SKM-1 treated with dmso at 0.1 percent for 144 hours (cell line): ENCODE measurements around the gene IGFN1.

Experiments used
- DNase-seq: peaks from one replicate; lab custom pipeline; 2025; ENCODE audit not compliant: unreplicated experiment; lab: John Stamatoyannopoulos, UW

The IGFN1 gene

DNA sequence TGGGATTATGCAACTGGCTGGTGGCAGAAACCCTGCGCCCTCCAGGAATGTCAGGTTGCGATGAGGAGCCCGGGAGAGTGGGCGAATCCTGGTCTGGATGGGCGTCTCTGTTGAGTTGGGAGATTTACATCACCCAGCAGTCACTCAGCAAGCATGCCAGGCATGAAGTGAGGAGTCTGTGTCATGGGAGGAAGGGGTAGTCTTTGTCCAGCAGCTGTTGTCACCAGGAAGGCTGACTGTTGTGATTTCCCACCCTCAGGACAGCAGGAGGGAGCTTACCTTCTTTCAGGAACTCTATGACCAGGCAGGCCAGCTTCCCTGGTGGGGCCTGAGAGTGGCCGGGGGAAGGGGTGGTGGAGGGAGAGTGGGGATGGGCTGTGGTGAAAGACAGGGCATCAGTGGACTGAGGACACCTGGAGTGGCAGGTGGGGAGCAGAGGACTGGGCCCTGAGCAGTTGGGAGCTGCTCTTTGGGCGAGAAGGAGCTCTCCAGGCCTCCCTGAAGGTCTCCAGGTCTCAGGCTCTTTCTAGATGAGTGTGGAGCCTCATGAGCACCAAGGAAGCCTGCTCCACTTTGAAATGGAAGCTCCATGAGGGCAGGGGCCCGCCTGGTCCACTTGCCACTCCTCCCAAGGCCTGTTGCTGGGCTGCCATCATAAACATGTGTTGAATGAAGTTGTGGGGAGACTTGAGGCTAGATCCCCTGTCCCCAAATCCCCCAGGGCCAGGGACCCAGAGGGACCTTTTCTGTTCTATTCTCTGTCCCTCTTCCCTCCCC lies 71.3 kb downstream of the IGFN1 start:
- DNase-seq, result no peak

DNA sequence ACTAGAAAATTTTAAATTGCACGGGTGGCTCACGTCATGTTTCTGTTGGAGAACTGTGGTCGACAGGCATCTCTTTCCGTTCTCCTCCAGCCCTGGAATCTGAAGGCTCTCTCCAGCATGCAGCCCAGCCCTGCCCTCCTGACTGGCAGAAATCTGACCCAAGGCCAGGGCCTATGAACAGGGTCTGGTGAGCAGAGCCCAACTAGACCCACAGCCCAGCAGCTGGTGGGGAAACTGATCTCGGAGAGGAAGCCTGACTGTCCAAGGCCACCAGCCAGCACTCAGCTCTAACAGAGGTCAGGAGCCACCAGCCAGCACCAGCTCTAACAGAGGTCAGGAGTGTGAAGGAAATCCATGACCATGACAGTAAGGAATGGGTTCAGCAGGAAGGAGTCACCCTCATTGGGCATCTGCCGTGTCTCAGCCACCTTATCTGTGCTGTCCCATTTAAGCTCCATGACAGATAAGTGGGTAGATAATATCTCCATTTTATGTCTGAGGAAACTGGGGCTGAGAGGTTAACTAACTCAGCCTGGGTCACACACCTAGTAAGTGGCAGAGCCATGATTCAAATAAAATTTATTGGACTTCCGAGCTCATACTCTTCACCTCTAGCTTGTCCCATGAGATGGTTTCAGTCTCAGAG lies 72.5 kb downstream of the IGFN1 start:
- DNase-seq, result no peak

DNA sequence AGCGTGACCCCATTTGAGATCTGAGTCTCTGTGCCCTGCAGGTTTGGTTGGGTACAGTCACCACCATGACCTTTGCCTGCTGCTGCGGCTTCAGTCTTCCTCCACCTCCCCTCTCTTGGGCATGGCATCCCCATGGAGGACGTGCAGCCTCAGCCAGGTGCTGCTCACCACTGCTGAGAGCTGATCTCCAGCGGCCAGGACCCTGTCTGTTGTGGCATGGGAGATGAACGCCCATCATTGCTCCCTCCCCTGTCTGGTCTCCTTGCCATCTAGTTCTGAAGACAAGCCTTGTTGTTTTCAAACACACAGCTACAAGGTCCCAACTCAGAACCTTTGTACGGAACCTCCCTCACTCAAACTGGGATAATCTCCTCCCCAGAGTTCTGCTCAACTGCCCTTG lies 73.4 kb downstream of the IGFN1 start:
- no peak for DNase-seq

DNA sequence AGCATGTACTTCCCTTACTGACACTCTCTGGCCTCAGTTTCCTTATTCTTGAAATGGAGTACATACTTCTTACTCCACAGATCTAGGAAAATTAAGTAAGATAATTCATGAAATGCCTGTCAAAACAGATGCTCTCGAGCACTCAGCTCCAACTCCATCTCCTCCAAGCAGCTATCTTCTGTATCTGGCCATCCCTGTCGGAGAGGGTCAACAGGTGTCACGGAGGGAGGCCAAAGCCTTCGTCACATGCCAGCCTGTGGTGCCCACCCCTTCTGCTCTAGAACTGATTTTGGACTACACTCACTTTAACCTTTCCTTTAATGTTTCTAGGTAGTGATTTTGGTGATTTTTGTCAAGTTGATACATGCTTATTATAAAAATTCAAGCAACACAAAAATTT lies 73.9 kb downstream of the IGFN1 start:
- no peak for DNase-seq

DNA sequence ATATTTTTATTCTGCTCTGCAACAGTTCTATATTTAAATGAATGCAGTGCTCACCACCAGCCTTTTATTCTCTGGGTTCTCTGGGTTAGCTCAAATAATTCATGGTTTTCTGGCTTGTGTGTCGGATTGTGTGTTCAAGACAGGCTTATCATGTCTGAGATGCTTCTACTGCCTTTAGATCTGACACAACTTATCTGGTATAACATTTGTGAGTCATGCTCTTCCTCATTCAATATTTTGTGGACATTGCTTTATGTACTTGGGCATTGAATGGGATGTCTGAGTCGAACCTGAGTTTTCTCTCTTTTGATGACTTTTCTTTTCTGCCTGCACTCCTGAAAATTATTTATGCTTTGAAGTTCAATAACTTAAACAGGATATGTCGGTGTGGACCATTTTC lies 75.1 kb downstream of the IGFN1 start:
- no peak for DNase-seq

DNA sequence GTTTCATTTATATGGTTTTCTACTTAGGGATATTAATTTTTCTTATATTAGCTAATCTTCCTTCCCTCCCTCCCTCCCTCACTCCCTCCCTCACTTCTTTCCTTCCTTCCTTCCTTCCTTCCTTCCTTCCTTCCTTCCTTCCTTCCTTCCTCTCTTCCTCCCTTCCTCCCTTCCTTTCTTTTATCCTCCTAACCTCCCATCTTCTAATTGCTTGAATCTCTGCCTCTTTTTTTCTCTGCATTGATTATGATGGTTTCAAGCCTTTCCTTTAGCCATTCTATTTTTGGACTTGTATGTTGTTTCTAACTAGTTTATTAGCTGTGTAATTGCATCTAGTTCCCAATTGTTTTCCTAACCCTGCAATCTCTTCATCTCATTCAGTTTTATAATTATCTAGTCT lies 75.7 kb downstream of the IGFN1 start:
- no peak for DNase-seq

DNA sequence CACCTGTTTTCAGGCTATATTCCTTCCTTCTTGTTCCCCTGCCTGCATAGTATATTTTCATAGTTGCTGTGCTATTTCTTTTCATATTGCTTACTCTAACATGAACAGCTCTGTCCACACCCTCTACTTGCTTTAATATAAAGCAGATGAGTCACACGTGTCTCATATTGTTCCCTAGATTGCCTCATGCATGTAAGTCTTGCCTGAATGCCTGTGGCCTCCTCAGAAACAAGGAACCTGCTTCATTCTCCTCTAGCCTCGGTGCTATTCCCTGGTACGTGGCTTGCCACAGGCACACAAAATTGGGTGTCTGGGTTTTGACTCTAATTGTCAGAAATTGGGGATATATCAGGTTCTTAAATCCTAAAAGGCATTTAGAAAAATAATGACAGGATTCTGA lies 76.2 kb downstream of the IGFN1 start:
- peak; percentile 88 for DNase-seq

DNA sequence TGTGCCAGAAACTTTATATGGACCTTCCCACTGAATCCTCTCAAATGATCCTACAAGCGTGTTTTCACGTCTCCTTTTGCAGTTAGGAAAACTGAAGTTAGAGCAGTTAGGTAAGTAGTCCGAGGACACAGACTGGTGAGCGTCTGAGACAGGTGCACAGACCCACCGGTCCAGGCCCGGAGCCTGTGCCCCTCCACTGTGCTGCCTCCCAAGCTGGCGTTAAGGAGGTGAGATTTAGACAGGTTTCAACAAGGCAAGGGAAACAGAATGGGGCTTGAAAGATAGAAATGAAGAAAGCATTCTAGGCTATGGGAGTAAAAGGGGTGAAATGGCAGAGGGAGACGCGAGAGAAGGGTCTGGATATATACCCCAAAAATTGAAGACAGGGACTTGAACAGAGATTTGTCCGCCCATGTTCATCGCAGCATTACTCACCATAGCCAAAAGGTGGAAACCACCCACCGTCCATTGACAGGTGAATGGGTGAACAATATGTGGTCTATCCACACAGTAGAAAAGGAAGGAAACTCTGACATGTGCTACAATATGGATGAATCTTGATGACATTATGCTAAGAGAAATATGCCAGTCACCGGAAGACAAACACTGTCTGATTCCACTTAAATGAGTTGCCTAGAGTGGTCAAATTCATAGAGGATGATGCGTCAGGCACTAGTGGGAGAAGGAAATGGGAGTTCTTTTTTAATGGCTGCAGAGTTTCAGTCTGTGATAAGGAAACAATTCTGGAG lies 77.0 kb downstream of the IGFN1 start:
- DNase-seq, result no peak

DNA sequence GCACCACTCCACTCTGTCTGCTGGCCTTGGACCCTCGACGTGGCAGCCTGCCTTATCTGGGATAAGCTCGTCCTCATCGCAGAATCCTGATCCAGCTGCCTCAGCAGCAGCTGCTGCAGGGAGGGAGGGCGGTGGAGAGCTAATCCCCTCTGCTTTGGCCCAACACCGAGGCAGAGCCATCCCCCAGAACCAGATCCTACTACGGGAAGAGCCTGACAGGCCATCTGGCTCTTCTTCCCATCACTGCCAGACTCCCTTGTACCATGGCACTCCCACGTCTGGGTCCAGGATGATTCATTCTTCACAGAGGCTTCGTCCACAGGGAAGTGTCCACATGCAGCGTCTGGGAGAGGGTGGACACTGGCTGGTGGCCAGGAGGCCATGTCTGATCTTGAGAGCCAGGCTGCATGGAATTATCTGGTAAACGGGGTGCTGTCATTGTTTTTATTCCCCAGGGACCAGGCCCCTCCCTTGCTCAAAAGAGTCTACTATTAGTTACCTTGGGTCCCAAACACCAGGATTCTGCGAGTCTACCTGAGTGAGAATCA lies 78.1 kb downstream of the IGFN1 start:
- DNase-seq, result no peak

DNA sequence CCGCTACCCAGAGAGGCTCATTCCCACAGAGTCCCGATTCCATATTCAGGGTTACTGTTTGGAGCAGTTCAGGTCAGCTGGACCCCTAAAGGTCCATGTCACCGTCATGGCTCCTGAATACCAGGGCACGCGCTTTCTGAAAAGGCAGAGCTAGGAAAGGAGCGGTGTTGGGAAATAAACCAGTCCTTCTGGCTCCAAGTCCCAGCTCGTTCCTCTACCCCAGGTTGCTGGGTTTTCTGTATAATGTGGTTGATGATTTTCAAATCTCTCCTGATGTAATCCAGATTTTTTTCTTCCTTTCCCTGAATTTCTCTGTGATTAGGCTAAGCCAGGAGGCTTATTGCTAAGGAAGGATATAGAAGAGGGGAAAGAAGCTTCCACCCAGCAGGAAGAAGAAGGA lies 78.7 kb downstream of the IGFN1 start:
- DNase-seq, result no peak

DNA sequence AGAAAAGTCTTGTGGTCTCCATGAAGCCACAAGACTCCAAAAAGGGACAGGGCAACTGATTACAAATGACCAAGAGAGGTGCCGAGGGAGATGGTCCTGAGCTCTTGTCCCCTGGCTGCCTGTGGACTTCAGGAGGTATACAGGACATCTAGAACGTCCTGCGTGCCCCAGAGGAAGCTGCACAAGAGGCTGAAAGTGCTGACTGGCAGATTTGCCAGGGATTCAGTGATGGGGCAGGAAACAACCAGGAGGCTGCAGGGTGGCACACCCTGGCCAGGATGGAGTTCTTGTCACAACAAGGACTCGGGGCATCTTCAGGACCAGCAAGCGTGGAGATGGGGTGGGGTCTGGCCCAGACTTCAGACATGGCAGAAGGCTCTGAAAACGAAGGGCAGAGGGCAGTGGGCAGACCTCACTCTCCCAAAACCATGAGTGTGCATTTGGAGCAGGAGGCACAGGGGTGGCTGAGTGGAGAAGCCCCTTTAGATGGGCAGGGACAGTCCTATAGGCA lies 79.3 kb downstream of the IGFN1 start:
- no peak for DNase-seq

DNA sequence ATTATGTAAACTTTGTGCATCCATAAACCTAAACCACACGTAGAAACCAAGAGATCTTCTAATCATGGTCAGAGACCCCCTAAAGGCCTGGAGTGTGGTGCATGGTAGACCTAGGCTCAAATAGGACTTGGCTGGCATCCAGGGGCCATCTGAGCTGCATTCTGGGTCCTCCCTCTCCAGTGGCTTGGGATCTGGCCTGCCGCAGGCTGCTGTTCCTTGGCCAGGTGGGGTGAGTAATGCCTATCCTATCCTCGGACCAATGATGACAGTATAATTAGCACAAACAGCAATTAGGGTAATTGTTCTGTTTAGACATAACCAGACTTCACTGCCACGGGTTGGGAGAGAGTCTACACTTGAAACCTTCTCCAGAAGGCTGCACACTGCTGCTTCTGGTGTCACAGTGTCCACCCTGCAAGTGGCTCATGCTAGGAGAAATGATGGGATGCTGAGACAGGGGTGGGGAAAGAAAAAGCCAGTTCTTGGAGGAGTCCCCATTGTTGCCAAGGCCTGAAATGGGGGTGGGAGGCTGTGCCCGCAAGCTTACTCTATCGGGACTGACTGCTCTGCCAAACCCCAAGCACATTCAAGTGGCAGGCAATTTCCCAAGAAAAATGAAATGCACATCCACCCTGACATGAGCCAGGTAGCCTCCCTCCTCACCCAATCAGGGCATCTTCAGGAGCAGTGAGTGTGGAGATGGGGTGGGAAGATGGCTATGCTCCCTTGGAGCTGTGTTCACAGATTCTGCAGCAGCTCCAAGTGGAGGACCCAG lies 80.2 kb downstream of the IGFN1 start:
- DNase-seq, result no peak

DNA sequence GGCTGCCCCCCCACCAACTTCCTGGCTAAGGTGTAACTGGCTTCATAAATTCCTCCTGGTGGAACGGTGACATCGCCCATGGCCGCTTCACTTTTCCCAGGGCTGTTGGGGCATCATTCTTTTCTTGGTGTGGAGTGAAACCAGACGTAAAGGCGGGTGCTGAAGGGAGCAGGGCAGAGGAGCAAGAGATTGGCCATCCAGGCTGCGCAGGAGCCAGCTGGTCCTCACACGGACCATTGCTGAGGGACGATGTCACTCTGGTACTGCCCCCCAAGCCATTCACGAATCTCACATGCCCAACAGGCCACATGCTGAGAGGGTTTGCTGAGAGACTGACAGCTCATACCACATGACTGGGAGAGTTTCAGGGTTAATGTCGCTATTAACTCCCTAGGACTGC lies 82.2 kb downstream of the IGFN1 start:
- DNase-seq, result no peak

DNA sequence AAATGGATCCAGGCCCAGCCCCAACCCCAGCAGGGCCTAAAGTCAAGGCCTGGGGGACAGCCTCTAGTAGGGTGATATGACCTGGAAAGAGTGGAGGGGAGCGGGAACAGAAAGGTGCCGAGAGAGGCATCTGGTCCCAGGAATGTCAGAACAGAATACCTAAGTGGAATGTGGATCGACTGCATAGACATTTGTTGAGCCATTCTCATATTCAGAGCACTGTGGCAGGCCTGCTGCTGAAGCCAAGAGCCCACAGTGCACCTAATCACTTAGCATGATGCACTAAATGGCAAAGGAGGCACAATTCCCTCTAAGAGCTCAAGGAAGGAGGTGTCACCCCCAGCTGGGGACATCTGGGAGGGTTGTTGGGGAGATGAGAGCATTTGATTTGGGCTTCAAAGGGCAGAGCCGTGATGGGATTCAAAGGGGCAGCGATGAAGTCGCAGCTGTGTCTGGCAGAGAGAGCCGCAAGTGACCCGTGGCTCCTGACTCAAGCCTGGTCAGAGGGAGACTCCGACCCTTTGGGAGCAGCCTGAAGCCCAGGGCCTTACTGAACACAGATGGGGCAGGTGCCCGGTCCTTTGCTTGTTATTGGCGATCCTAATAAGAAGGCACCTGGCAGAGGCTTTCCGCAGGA lies 84.1 kb downstream of the IGFN1 start:
- DNase-seq, result no peak

DNA sequence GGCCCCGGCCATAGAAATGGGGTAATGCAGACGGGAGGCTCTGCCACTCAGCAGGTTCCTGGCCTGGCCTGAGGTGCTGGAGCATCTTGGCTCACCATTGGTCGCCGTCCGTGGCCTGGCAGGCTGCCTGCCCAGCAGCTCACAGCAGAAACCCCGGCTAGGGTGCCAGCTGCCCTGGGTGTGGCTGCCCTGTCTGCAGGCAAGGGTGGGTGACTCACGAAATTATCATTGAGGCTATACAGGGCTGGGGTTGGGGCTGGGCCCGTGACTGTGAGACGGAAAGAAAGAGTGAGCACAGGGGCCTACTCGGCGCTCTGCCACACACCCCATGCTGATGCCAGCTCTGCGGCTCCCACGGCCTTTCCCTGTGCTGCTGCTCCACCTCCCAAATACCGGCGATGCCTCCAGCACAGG lies 84.6 kb downstream of the IGFN1 start:
- DNase-seq, result no peak

DNA sequence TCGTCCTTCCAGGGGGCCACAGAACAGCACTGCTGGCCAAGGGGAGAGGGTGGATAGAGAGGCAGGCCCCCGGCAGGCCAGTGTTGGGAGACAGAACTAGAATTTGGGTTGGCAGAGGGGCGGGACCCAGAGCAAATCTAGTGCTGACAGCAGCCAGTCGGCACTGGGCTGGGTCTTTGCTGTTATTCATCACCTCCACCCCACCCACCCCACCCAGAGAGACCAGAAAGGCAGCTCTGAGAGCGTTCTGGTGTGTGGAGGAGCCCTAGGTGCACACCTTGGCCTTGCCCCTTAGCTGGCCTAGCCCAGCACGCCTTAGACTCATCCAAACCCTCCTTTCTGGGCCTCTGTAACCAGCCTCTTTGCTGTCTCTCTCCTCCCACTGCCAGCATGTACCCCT lies 86.3 kb downstream of the IGFN1 start:
- DNase-seq, result no peak

DNA sequence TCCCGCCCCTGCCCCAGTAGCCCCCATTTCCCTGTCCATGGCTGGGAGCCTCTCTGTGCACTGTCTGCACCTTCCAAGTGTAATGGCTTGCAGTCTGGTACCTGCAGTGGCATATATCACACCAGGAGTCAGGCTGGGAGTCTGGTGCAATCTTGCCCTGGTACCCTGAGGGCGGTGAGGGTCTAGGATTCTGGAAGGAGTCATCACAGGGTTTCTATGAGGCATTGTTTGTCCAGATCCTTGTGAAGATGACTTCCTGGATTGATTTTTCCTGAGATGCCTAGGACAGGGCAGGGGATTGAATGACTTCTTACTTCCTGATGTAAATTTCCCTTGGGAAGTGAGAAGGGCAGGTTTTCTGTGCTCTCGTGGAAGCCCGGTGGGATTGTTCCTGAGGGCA lies 86.8 kb downstream of the IGFN1 start:
- no peak for DNase-seq
